AG04449 (cell line): ENCODE measurements around the gene ACTC1.

Experiments used
- CTCF ChIA-PET: fragments of 350-600 bp; formaldehyde crosslinking; extraction: SDS; loops from one replicate; lab custom pipeline; 2021; ENCODE audit warnings: antibody characterized with exemption; lab: Yijun Ruan, JAX
- POLR2A ChIA-PET: fragments of 400-600, 350-600 bp; formaldehyde crosslinking; extraction: SDS; loops from one replicate; lab custom pipeline; 2020; ENCODE audit warnings: antibody characterized with exemption, inconsistent platforms; lab: Yijun Ruan, JAX
- DNase-seq: peaks from one replicate; pipeline ENCODE4 v3.0.0-alpha.2; 2010; ENCODE audit warnings: low read depth, low spot score
- H3K4me3 ChIP-seq: 2 replicates; pipeline ENCODE4 v1.5.1; 2011; ENCODE audit warnings: low read depth, mild to moderate bottlenecking, control low read depth, low read length
- TF ChIP-seq, protein P1 (sequence below): IDR thresholded peaks from one replicate; pipeline ENCODE4 v1.5.1; 2011; ENCODE audit warnings: mild to moderate bottlenecking, moderate library complexity, low read length, control low read depth, inconsistent platforms; ENCODE audit not compliant: insufficient read depth; ENCODE audit errors: missing control alignments

The ACTC1 gene

GRCh38 chr15:34804113-34804512, 8.8 kb upstream of the ACTC1 start:
- no peak for DNase-seq
- CTCF ChIA-PET = no interaction called here
- POLR2A ChIA-PET = no interaction called here
- TF ChIP-seq, protein P1, sequence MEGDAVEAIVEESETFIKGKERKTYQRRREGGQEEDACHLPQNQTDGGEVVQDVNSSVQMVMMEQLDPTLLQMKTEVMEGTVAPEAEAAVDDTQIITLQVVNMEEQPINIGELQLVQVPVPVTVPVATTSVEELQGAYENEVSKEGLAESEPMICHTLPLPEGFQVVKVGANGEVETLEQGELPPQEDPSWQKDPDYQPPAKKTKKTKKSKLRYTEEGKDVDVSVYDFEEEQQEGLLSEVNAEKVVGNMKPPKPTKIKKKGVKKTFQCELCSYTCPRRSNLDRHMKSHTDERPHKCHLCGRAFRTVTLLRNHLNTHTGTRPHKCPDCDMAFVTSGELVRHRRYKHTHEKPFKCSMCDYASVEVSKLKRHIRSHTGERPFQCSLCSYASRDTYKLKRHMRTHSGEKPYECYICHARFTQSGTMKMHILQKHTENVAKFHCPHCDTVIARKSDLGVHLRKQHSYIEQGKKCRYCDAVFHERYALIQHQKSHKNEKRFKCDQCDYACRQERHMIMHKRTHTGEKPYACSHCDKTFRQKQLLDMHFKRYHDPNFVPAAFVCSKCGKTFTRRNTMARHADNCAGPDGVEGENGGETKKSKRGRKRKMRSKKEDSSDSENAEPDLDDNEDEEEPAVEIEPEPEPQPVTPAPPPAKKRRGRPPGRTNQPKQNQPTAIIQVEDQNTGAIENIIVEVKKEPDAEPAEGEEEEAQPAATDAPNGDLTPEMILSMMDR = no peak
- no peak overlapping the region for H3K4me3 ChIP-seq

DNA sequence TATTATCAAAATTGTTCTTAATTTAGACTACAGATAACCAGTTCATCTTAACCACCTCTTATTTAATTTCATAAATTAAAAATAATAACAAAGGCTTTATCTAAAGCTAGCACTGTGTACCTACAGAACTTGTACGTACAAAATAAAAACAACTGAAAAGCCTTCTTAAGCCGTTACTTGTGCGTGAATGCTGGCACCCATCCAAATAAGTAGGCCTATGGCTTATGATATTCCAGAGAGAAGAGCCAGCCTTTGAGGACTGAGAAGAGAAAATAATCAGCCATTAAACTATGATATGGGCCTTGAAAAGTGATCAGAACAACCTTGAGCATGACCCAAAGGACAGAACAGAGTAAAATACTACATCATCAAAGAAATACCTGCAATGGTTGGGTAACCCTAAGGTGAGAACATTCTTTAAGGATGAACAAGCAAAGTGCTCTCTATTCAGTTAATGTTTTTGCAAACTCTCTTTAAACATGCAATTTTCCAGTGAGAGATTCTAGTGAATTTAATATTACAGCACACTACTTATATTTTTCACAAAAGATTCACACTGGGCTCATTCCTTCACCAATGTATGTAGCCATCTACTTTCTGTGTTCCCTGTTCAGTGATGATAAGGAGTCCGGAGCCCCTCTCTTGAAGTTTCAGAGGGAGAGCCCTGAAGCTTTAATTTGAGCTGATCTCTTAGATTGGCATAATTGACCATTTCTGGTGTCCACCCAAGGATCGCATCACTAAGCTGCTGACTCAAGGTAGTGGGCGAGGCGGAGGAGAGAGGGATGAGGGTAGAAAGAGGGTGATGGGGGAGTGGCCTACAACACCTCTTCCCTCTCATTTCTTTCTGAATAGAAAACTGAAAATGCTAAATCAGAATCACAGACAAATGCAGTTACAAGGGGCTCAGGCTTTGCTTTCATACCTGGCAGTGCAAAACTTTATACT, 7.7 kb upstream of the ACTC1 start:
- ChIA-PET CTCF (interaction anchor here (0.7 to 1.1 kb wide), 2 partner anchors 7 to 37 kb away, joined by 3 read pairs; no protein-coding TSS in a partner anchor), POLR2A (no interaction called here)
- H3K4me3 ChIP-seq = no peak overlapping the region
- DNase-seq = no peak
- TF ChIP-seq, protein P1 = no peak

- TF ChIP-seq, protein P1 = no peak
- ChIA-PET POLR2A (no interaction called here), CTCF (interaction anchor here (0.7 to 1.1 kb wide), 2 partner anchors 8 to 38 kb away, joined by 3 read pairs; no protein-coding TSS in a partner anchor)
- no peak overlapping the region for H3K4me3 ChIP-seq
- DNase-seq = no peak
These were observed 7.0 kb upstream of the ACTC1 start for GRCh38 chr15:34802371-34802770.

- ChIA-PET POLR2A (no interaction called here), CTCF (no interaction called here)
- TF ChIP-seq, protein P1 = no peak
- 0 out of 2 replicates have a peak overlapping the region, but pooled peaks have one; percentile 2 for H3K4me3 ChIP-seq
- no peak for DNase-seq
These were observed 4.1 kb upstream of the ACTC1 start for GRCh38 chr15:34799149-34800101.

- POLR2A ChIA-PET = no interaction called here
- TF ChIP-seq, protein P1 = no peak
- no peak overlapping the region for H3K4me3 ChIP-seq
- DNase-seq = no peak
- CTCF ChIA-PET = interaction anchor here (0.7 kb wide), 1 partner anchor 11 kb away, joined by 4 read pairs; no protein-coding TSS in a partner anchor
These were observed 1.6 kb upstream of the ACTC1 start for GRCh38 chr15:34796847-34797435.
